Neural cell (in vitro differentiated cells): ENCODE results near the gene AGR2.

Experiments used
- CTCF ChIP-seq: fragments of 450-650 bp; IDR thresholded peaks from 2 replicates; pipeline ENCODE4 v1.5.1; 2014; ENCODE audit warnings: antibody characterized with exemption, mild to moderate bottlenecking, moderate library complexity; ENCODE audit not compliant: poor library complexity, severe bottlenecking
- EP300 ChIP-seq: fragments of 450-650 bp; conservative IDR thresholded peaks from 2 replicates; pipeline ENCODE4 v1.6.1; 2014; ENCODE audit warnings: antibody characterized with exemption, mild to moderate bottlenecking, moderate library complexity; ENCODE audit not compliant: poor library complexity, severe bottlenecking
- EZH2 ChIP-seq: fragments of 200-600, 300-800 bp; shearing (Covaris generic), sonication (generic); IDR thresholded peaks from 2 replicates; pipeline ENCODE4 v1.6.1; 2014; ENCODE audit warnings: antibody characterized with exemption, low read length, borderline replicate concordance, mild to moderate bottlenecking; ENCODE audit not compliant: insufficient read depth, poor library complexity, severe bottlenecking
- RAD21 ChIP-seq: fragments of 450-650 bp; conservative IDR thresholded peaks from 2 replicates; pipeline ENCODE4 v1.6.1; 2014; ENCODE audit warnings: antibody characterized with exemption, mild to moderate bottlenecking, moderate library complexity
- REST ChIP-seq: IDR thresholded peaks from 2 replicates; pipeline ENCODE4 v1.6.1; 2012; ENCODE audit warnings: borderline replicate concordance
- SMC3 ChIP-seq: fragments of 450-650 bp; conservative IDR thresholded peaks from 2 replicates; pipeline ENCODE4 v1.6.1; 2014; ENCODE audit warnings: antibody characterized with exemption, mild to moderate bottlenecking, moderate library complexity; ENCODE audit not compliant: poor library complexity
- TAF1 ChIP-seq: IDR thresholded peaks from 2 replicates; pipeline ENCODE4 v1.6.1; 2012; ENCODE audit warnings: low read depth

GRCh38 chr7:16847381-16847860 lies 42.6 kb upstream of the AGR2 start:
- TF ChIP-seq CTCF (no peak), EZH2 (no peak), SMC3 (no peak), RAD21 (no peak), REST (no peak), TAF1 (no peak), EP300 (no peak)
